ENCODE data around the gene GLI3.

The GLI3 gene

DNA sequence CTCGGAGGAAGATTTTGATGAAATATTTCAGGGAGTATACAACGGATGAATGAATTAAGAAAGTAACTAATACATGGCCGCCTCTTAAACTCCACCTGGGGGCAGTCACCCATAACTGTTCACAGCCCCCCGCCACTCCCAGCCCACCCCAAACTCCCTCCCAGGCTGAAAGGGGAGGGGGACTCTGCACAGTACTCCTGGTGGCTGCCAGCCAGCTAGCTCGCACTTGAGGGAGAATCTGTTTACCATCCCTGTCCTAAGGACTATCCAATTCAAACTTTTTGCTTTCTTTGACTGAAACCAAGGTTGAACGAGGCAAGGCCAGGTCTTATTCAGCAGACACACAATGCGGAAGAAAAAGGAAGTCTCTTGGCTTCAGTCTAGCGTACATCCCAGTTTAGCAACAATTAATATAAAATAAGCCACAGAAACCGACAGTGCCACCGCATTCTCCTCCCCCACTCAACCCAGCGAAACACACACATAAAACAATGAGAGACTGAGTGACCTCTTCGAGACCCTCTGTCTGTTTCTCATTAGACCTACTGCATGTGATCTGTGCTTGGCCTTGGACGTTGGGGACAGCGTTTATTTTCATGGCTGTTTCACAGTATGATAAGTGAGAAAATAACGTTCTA lies 219.5 kb downstream of the GLI3 start:
- no peak for TF ChIP-seq POLR2AphosphoS5 (IDR thresholded peaks at IDR 0.05; ENCODE audit: low read depth, low read length)
- TF ChIP-seq TAF1 (IDR thresholded peaks at IDR 0.05; ENCODE audit: borderline replicate concordance, low read depth, low read length): no peak
- no peak for TF ChIP-seq POLR2A (IDR thresholded peaks at IDR 0.05; ENCODE audit: low read depth, low read length)
- DNase-seq (ENCODE audit: insufficient read length): no peak
- no peak for FAIRE-seq

DNA sequence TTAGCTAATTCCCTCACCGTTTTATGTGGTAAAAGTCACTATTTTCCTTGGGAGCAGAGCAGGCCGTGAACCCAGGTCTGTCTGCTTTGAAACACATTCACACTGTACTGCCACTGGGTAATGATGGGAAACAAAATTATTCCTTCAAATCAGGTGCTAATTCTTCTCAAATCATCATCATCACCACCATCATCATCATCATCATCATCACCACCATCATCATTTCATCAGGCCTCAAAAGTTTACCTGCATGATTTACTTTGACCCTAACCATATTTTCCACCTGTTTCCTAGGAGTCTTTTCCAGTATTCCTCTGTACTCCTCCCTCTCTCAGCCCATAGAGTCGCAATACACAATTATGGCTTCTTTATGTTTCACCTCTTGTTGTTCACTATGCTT lies 220.5 kb downstream of the GLI3 start:
- DNase-seq (ENCODE audit: insufficient read length): no peak
- no peak for FAIRE-seq
- no peak for TF ChIP-seq POLR2A (IDR thresholded peaks at IDR 0.05; ENCODE audit: low read depth, low read length)
- no peak for TF ChIP-seq TAF1 (IDR thresholded peaks at IDR 0.05; ENCODE audit: borderline replicate concordance, low read depth, low read length)
- TF ChIP-seq POLR2AphosphoS5 (IDR thresholded peaks at IDR 0.05; ENCODE audit: low read depth, low read length): no peak

DNA sequence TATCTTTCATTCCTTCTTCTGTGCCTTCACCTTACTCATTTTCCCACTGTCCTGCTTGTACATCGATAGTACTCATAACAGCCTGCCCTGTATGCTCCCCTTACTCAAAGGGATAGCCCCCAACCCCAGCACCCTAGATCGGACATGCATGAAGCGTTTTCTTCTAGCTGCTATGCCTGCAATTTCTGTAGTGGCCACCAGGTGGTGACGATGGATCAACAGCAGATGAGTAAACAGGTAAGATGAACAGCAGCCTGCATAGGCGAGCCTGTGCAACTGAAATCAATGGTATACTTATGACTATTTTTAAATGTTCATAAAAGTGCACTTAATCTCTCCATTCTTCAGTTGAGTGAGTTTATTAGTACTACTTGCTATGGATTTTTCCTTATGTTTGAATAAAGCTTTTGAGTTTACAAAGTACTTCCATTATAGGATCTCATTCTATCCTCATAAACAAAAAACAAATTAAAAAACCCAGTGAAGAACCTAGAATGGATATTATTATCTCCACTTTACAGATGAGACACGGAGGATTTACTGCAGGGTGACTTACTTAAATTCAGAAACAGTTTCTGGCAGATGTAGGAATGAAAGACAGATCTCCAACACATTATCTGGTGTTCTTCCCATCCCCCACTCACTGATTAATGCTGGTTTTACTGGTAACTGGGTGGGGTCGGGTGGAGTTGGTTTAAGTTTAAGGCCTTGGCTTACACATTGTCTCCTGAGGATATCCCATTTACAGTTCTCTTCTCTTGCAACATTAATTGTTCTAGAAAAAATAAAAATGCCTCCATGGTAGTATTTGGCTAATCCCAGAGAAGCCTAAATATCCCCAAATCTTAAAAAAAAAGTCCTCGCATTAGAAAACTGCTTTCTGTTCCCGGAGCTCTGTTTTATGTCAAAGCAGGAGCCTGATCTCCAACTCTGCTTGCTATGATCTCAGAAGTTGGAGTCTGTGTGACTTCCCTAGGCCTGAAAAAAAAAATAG lies 222.1 kb downstream of the GLI3 start:
- FAIRE-seq (no peak), DNase-seq (ENCODE audit: insufficient read length) (no peak)
- TF ChIP-seq TAF1 (IDR thresholded peaks at IDR 0.05; ENCODE audit: borderline replicate concordance, low read depth, low read length) (no peak), POLR2AphosphoS5 (IDR thresholded peaks at IDR 0.05; ENCODE audit: low read depth, low read length) (no peak), POLR2A (IDR thresholded peaks at IDR 0.05; ENCODE audit: low read depth, low read length) (no peak)

DNA sequence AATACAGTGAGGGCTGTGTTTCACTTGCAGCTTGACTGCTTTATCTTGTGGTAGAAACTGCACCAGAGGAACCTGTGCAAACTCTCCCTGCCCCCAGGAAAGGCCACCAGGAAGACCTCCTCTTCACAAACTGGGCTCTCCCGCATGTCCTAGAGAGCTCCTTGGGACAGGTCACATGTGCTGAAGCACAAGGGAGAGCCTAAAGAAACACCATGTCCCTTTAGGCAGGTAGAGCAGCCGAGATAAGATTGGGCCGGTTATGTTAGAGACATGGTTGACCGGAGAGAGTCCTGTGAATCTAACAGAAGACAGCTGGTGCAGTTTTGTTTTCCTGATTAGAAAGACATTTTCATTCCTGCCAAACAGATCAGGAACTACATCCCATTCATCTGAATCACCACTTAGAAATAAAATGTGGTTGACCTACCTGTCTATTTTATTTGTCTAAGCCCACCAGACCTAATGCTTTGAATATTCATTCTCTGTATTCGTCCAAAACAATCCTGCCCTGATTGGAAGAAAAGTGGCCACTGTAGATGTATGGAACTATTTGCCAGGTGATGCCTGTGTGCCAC lies 224.1 kb downstream of the GLI3 start:
- TF ChIP-seq TAF1 (IDR thresholded peaks at IDR 0.05; ENCODE audit: borderline replicate concordance, low read depth, low read length) (no peak), POLR2AphosphoS5 (IDR thresholded peaks at IDR 0.05; ENCODE audit: low read depth, low read length) (no peak), POLR2A (IDR thresholded peaks at IDR 0.05; ENCODE audit: low read depth, low read length) (no peak)
- no peak for FAIRE-seq
- no peak for DNase-seq (ENCODE audit: insufficient read length)

DNA sequence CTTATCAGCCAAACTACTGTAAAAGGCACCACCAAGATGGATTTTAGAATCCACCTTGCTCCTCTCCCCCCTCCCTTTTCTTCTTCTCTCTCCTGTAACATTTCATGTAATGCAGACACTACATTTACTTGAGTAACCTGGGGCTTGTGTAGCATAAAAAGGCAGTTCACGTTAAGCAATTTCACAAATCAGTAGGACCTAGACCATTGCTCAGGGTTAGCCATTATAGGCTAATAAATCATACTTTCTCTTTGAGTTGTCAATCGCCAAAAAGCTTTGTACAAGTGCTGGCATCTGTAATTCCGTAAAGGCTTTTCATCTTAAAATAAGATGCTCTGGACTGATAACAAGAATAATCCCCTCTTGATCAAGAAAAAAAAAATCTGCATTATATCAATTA lies 224.7 kb downstream of the GLI3 start:
- no peak for DNase-seq (ENCODE audit: insufficient read length)
- TF ChIP-seq POLR2A (IDR thresholded peaks at IDR 0.05; ENCODE audit: low read depth, low read length) (no peak), POLR2AphosphoS5 (IDR thresholded peaks at IDR 0.05; ENCODE audit: low read depth, low read length) (no peak), TAF1 (IDR thresholded peaks at IDR 0.05; ENCODE audit: borderline replicate concordance, low read depth, low read length) (no peak)
- no peak for FAIRE-seq

DNA sequence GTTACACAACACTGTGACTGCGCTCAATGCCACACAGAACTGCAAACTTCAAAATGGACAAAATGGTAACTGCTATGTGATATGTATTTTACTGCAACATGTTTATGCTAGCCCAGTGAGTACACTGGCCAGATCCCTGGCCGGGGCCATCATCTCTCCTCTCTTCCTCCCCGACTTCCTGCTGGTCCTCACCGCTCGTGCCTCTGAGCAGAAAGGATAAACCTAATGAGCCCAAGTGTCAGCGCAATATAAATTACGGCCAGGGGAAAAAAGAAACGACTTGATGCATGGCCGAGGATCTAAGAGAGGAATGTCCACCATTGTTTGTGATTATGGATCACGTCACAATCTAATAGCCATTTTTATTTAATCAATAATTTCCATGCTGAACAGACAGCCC lies 225.2 kb downstream of the GLI3 start:
- FAIRE-seq: no peak
- no peak for DNase-seq (ENCODE audit: insufficient read length)
- no peak for TF ChIP-seq TAF1 (IDR thresholded peaks at IDR 0.05; ENCODE audit: borderline replicate concordance, low read depth, low read length)
- TF ChIP-seq POLR2A (IDR thresholded peaks at IDR 0.05; ENCODE audit: low read depth, low read length): no peak
- TF ChIP-seq POLR2AphosphoS5 (IDR thresholded peaks at IDR 0.05; ENCODE audit: low read depth, low read length): no peak

DNA sequence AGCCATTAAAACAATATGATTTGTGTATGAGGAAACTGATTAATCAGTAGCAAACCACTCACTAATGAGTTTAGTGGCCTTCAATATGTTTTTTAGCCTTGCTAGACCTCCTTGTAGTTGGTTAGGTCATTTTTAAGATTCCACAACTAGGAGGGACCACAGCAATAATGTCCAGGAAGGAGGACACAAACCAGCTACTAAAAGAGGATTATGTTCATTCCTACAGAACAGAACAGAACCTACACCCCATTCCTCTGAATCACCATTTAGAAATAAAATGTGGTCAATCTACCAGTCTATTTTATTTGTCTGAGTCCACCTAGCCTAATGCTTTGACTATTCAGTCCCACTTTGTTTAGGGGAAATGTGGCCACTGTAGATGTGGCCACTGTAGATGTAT lies 226.3 kb downstream of the GLI3 start:
- FAIRE-seq: no peak
- TF ChIP-seq POLR2AphosphoS5 (IDR thresholded peaks at IDR 0.05; ENCODE audit: low read depth, low read length) (no peak), TAF1 (IDR thresholded peaks at IDR 0.05; ENCODE audit: borderline replicate concordance, low read depth, low read length) (no peak), POLR2A (IDR thresholded peaks at IDR 0.05; ENCODE audit: low read depth, low read length) (no peak)
- no peak for DNase-seq (ENCODE audit: insufficient read length)

DNA sequence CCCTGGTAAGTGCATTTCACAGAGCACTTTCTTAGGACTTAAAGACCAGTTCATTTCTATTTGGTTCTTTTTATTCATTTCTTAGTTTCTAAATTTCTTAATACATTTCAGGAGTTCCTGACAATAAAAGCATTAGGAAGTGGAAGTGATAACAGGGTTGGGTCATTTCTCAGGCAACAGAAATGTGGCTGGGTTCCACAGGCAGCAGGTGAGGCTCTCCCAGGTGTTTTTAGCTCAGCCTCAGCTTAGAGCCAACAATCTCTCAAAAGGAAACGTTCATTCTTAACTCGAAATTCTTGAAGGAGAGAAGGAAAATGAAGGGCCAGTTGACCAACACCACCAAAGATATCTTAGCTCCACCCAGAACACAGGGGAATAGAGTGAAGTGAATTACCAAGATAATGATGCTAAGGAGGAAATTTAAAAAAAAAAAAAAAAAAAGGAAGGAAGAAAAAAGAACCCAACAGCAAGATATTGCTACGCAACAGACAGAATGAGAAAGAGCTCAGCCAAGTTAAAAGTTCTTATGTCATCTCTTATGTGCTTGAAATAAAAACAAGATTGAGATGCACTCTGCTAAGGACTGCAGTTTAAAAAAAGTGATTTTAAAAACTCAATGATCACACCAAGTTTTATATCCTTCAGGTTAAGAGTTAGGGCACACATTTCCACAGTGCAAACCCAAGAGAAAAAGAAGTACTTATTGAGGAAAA lies 230.1 kb downstream of the GLI3 start:
- DNase-seq (ENCODE audit: insufficient read length) (no peak), FAIRE-seq (no peak)
- TF ChIP-seq TAF1 (IDR thresholded peaks at IDR 0.05; ENCODE audit: borderline replicate concordance, low read depth, low read length): no peak
- TF ChIP-seq POLR2AphosphoS5 (IDR thresholded peaks at IDR 0.05; ENCODE audit: low read depth, low read length): no peak

DNA sequence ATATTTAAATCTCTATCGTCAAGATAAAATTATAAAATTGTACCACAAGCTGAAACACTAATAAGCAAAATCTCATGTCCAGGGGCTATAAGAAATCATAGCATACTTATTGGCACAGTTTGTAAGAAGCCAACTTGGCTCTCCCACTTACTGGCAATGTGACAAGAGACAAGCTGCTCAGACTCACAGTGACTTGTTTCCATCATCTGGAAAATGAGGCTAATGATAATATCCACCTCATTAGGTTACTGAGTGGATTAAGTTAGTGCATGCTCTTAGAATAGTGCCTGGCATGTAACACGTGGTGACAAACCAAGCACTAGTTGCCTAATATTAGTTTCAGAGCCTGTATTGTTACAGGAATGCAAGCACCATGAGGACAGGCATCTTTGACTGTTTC lies 234.4 kb downstream of the GLI3 start:
- DNase-seq (ENCODE audit: insufficient read length) (no peak), FAIRE-seq (no peak)
- TF ChIP-seq POLR2A (IDR thresholded peaks at IDR 0.05; ENCODE audit: low read depth, low read length): no peak
- TF ChIP-seq TAF1 (IDR thresholded peaks at IDR 0.05; ENCODE audit: borderline replicate concordance, low read depth, low read length): no peak
- TF ChIP-seq POLR2AphosphoS5 (IDR thresholded peaks at IDR 0.05; ENCODE audit: low read depth, low read length): no peak

DNA sequence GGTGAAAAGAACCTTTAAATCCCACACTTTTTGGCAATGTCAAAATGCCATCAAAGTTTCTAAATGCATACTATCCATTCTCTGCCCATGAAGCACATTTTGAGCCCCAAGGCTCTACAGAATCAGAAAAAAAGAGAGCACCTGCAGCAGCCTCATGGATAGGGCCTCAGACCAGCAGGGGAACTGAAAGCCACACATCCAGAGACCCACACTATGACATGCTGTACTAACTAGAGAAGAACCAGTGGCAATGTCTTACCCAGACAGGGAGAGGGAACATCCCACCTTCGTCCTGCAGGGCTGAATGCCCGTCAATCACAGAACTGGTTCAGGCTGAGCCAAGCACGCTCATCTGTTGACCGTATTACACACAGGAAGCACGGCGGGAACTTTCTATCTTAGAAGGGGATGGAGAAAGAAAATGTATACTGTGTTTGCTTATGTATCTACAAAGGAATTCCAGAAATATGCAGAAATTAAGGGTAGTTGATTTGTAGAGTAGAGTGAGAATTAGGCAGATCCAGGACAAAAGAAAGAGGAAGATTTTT lies 237.2 kb downstream of the GLI3 start:
- FAIRE-seq (no peak), DNase-seq (ENCODE audit: insufficient read length) (no peak)
- TF ChIP-seq POLR2A (IDR thresholded peaks at IDR 0.05; ENCODE audit: low read depth, low read length): no peak
- no peak for TF ChIP-seq POLR2AphosphoS5 (IDR thresholded peaks at IDR 0.05; ENCODE audit: low read depth, low read length)
- no peak for TF ChIP-seq TAF1 (IDR thresholded peaks at IDR 0.05; ENCODE audit: borderline replicate concordance, low read depth, low read length)

DNA sequence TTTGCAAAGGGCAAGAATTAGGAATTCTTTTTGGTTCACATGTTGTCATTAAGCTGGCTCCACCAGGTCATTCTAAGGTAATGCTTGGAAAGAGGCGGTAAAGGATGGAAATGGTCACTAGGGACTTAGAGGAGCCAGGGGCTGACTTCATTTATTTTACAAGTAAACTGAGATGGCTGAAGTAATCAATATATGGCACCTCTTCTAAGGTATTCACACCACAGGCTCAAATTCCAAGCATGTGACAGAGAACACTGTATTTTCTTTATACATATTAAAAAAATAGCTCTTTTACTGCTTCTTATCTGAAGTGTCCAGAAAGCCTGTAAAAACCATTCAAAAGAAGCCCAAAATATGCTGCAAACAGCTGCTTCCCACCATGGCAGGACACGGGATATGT lies 239.0 kb downstream of the GLI3 start:
- FAIRE-seq (no peak), DNase-seq (ENCODE audit: insufficient read length) (no peak)
- TF ChIP-seq TAF1 (IDR thresholded peaks at IDR 0.05; ENCODE audit: borderline replicate concordance, low read depth, low read length) (no peak), POLR2A (IDR thresholded peaks at IDR 0.05; ENCODE audit: low read depth, low read length) (no peak), POLR2AphosphoS5 (IDR thresholded peaks at IDR 0.05; ENCODE audit: low read depth, low read length) (no peak)

Measured in GM12892 (cell line).